Uterus (tissue), 4 donors: ENCODE data around the gene NPHP1. TPM values are rescaled to one million over a fixed set of nuclear protein-coding genes. Genes with fewer than 3 reads are reported as not detected.
"Not testable (repeated sequence)": the region's sequence is repeated elsewhere in the genome, so short reads cannot be mapped to it uniquely, and the experiment has no call there.

Source experiments
- DNase-seq, 2 donors: peaks; one replicate each; pipeline ENCODE4 v3.0.0-alpha.2; 2019 to 2020
- H3K27ac ChIP-seq, 2 donors: fragments of 200-600 bp; sonication (generic); 1 replicate in 1 of 2; 2 replicates in 1 of 2; pipeline ENCODE4 v1.5.1; 2016 to 2018
- H3K27me3 ChIP-seq, 2 donors: fragments of 200-600 bp; sonication (generic); one replicate each; pipeline ENCODE4 v1.5.1; 2018 to 2019; ENCODE audit warnings: control low read depth in 1 of 2
- H3K36me3 ChIP-seq, 2 donors: fragments of 200-600 bp; sonication (generic); one replicate each; pipeline ENCODE4 v1.5.1; 2019; ENCODE audit warnings: control low read depth in 1 of 2
- H3K4me1 ChIP-seq, 2 donors: fragments of 200-600 bp; sonication (generic); one replicate each; pipeline ENCODE4 v1.5.1; 2018 to 2019; ENCODE audit warnings: control low read depth in 1 of 2
- H3K4me3 ChIP-seq, 2 donors: fragments of 200-600 bp; sonication (generic); 1 replicate in 1 of 2; 2 replicates in 1 of 2; pipeline ENCODE4 v1.5.1; 2018 to 2019; ENCODE audit warnings: mild to moderate bottlenecking in 1 of 2
- H3K9me3 ChIP-seq, 2 donors: fragments of 200-600 bp; sonication (generic); one replicate each; pipeline ENCODE4 v1.5.1; 2019; ENCODE audit warnings: control low read depth in 1 of 2
- CTCF ChIP-seq, 4 experiments: fragments of 200-600 bp in 2 of 4; fragments of 450-650 bp in 2 of 4; sonication (generic) in 2 of 4; IDR thresholded peaks; one replicate each; pipeline ENCODE4 v1.5.1; 2016 to 2019; ENCODE audit warnings: antibody characterized with exemption in 4 of 4, mild to moderate bottlenecking in 2 of 4, moderate library complexity in 1 of 4
- POLR2A ChIP-seq, 2 donors: fragments of 450-650 bp; IDR thresholded peaks; one replicate each; pipeline ENCODE4 v1.6.1; 2016; ENCODE audit warnings: antibody characterized with exemption in 2 of 2, mild to moderate bottlenecking in 1 of 2, moderate library complexity in 1 of 2
- intact Hi-C: fragments of 100-400 bp; cut with DNase I; formaldehyde crosslinking; loops from one replicate; pipeline ENCODE4 v1.15.1; 2023; ENCODE audit warnings: low total_unique reads
- total RNA-seq, 4 donors: library from RNA; depleted of rRNA in 3 of 4; stranded (reverse); fragments of >200 nt in 3 of 4; gene quantifications; one replicate each; pipeline versions ENCODE4 v1.1.0 to v1.2.4, GENCODE V29; 2014 to 2023
- donor health status: DM: yes; HTN: yes; CAD: no.

The NPHP1 gene
- total RNA-seq, 4 donors from 2014 or later, result 9.4 to 35.6 (median 17.2) TPM

DNA sequence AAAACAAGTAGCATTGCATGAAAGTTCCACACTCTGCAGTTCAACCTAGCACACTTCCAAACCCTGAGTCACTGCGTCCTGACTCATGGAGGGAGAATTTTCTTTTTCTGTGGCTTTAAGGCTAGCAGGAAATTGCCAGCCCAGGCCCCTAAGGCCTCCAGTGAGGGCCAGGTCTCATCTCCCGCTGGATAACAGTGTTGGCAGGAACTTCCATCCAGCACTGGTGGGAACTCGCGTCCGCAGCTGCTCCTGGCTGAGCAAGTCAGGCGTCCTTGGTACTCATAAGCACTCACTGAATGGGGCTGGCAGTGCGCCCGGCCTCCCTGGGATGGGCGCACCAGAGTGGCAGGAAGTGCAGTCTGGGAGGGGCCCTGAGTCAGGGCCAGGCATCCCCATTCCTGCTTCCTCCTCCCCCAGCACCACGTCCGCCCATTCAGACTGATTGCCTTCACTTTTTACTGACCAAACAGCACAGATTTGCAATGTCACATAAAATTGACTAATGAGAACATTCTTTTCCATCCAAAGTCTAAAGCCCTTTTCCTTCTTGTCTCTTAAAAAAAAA is 103.5 kb downstream of the NPHP1 start:
- peak in 1 of 4 experiments; percentile 3 for TF ChIP-seq CTCF (IDR thresholded peaks at IDR 0.05)
- TF ChIP-seq POLR2A (IDR thresholded peaks at IDR 0.05), result no peak
- H3K36me3 ChIP-seq, result no peaks in the 10 kb centered on the region
- H3K4me3 ChIP-seq, result no peak overlapping the region
- H3K27me3 ChIP-seq, result no peaks in the 10 kb centered on the region
- intact Hi-C loops, result no loop called here
- H3K4me1 ChIP-seq, result no peaks in the 10 kb centered on the region
- H3K27ac ChIP-seq, result peak overlapping the region; percentile 76 to 85
- DNase-seq, result peak; percentile 85 to 88
- H3K9me3 ChIP-seq, result no peaks in the 10 kb centered on the region

DNA sequence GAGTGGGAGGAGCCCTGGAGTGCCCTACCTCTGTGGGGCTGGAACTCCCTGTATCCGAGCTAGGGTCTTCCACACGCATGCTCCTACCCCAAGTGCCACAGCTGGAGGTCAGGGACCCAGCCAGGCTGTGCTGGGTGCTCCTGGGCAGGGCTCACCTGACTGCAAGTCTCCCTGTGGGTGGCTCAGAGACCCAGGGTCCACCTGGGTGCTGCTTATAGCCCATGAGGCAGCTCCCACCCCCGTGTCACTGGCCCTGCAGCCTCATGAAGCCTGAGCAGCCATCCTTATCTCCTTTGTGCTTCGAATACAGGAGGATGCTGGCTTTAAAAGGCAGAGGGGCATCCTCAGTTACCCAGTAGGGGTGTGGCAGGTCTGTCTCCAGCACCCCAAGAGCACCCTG is 103.9 kb downstream of the NPHP1 start:
- DNase-seq, H3K27me3 ChIP-seq, H3K9me3 ChIP-seq, H3K36me3 ChIP-seq, H3K4me3 ChIP-seq, H3K4me1 ChIP-seq, intact Hi-C loops: not testable (repeated sequence)
- peak overlapping the region; percentile 76 to 85 for H3K27ac ChIP-seq

GRCh38 chr2:110100480-110100879 is 104.3 kb downstream of the NPHP1 start:
- Histone ChIP-seq H3K4me3 (no peak overlapping the region), H3K27ac (peak overlapping the region; percentile 76 to 85), H3K27me3 (no peaks in the 10 kb centered on the region), H3K4me1 (no peaks in the 10 kb centered on the region), H3K9me3 (no peaks in the 10 kb centered on the region), H3K36me3 (no peaks in the 10 kb centered on the region)
- TF ChIP-seq CTCF (IDR thresholded peaks at IDR 0.05) (no peak), POLR2A (IDR thresholded peaks at IDR 0.05) (no peak)
- DNase-seq, result no peak
- intact Hi-C loops, result no loop called here

GRCh38 chr2:110099471-110100225 is 105.2 kb downstream of the NPHP1 start:
- Histone ChIP-seq H3K27me3 (no peaks in the 10 kb centered on the region), H3K36me3 (no peaks in the 10 kb centered on the region), H3K27ac (peak overlapping the region; percentile 2 to 85), H3K9me3 (no peaks in the 10 kb centered on the region), H3K4me1 (no peaks in the 10 kb centered on the region), H3K4me3 (no peak overlapping the region)
- no peak for DNase-seq
- intact Hi-C loops, result no loop called here
- TF ChIP-seq POLR2A (IDR thresholded peaks at IDR 0.05), result no peak
- no peak for TF ChIP-seq CTCF (IDR thresholded peaks at IDR 0.05)

DNA sequence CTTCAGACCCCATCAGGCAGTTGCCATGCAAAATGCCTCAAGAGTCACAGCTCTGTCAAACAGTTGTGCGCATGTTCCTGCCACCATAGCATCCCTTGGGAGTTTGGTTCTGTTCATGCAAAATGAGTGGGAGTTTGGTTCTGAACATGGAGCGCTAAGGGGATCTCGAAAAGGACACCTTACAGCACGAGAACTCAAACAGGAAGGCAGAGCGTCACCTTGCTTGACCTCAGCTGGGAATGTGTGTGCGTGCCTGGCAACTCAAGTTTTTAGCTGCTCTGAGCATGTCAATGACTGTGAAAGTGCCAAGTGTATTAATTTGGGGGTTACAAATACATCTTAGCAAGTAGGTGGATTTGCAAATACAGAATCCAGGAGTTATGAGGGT is 105.8 kb downstream of the NPHP1 start:
- H3K27me3 ChIP-seq, result no peaks in the 10 kb centered on the region

DNA sequence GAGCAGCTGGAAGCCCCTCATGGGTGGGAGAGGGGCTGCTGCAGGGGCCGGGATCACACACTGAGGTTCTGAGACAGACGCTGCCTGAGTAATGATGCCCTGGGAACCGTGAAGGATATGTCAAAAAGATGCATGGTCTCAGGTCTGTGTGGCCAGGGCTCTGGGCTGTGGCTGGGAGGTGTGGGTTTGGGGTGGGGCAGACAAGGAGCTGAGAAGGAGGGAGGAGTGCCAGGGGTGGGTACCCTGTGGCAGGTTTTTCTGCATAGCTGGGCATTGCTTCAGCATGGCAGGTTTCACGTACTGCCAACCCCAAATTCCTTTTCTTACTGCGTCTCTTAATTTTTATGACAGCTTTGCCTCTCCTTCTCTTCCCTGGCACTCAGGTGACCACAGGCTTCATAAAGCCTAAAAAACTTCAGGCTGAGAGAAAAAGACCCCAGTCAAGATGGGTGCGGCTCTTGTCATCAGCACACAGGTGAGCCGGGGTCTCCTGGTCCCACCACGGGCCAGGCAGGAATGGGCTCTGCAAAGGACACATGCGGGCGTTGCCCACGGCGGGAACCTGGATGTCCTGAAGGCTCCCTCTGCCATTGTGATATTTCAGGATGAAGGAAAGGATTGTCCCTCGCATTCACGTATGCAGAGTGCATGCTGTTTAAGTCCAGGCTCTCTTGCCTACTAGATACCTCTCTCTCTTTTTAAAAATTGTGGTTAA is 107.2 kb downstream of the NPHP1 start:
- no peaks in the 10 kb centered on the region for H3K9me3 ChIP-seq
- H3K27me3 ChIP-seq, result no peaks in the 10 kb centered on the region
- no peaks in the 10 kb centered on the region for H3K36me3 ChIP-seq
- no peak overlapping the region for H3K27ac ChIP-seq
- no peaks in the 10 kb centered on the region for H3K4me1 ChIP-seq
- H3K4me3 ChIP-seq, result no peak overlapping the region
- no peak for DNase-seq
- no peak for TF ChIP-seq CTCF (IDR thresholded peaks at IDR 0.05)
- no peak for TF ChIP-seq POLR2A (IDR thresholded peaks at IDR 0.05)
- intact Hi-C loops, result no loop called here

More for the DNA sequence above, 105.8 kb downstream of the NPHP1 start:
- Histone ChIP-seq H3K27ac (no peak overlapping the region), H3K9me3 (no peaks in the 10 kb centered on the region), H3K4me1 (no peaks in the 10 kb centered on the region), H3K36me3 (no peaks in the 10 kb centered on the region), H3K4me3 (no peak overlapping the region)
- TF ChIP-seq POLR2A (IDR thresholded peaks at IDR 0.05), result no peak
- DNase-seq, result no peak
- intact Hi-C loops, result no loop called here
